Activated T-cell treated with anti-CD3 and anti-CD28 coated beads, Interleukin-2, amount 50 U/mL, for 4 hours (primary cell): ENCODE measurements around the gene HAND1. TPM values are rescaled to one million over a fixed set of nuclear protein-coding genes. Genes with fewer than 3 reads are reported as not detected.

Experiments used
- ATAC-seq, 2 donors: fragments of 200-7000 bp; cut with Tn5 transposase; one replicate each; pipeline ENCODE4 v1.10.0; 2021
- DNase-seq: peaks from one replicate; pipeline ENCODE4 v3.0.0-alpha.2; 2020
- H3K27me3 Mint-ChIP-seq: one replicate; pipeline ENCODE4 v1.8.0; 2021; ENCODE audit warnings: low read depth, mixed read lengths
- H3K36me3 Mint-ChIP-seq: one replicate; pipeline ENCODE4 v1.8.0; 2022; ENCODE audit warnings: mixed read lengths; ENCODE audit not compliant: insufficient read depth
- H3K4me1 Mint-ChIP-seq: one replicate; pipeline ENCODE4 v1.8.0; 2021; ENCODE audit warnings: low read depth, mixed read lengths
- H3K4me3 Mint-ChIP-seq: one replicate; pipeline ENCODE4 v1.8.0; 2021; ENCODE audit warnings: mild to moderate bottlenecking, moderate library complexity, mixed read lengths
- H3K9me3 Mint-ChIP-seq: one replicate; pipeline ENCODE4 v1.8.0; 2021; ENCODE audit warnings: mixed read lengths
- total RNA-seq, 3 donors: library from RNA; stranded (reverse); gene quantifications; one replicate each; pipeline ENCODE4 v1.2.1, GENCODE V29; 2021

Gene HAND1
- total RNA-seq, 3 donors from 2014 or later: not detected

GRCh38 chr5:154491941-154492340, 13.9 kb upstream of the HAND1 start:
- Mint-ChIP-seq H3K4me1 (peaks cover 6% of the 10 kb centered on the region), H3K9me3 (no peaks in the 10 kb centered on the region), H3K4me3 (no peak overlapping the region), H3K27me3 (peaks cover 59% of the 10 kb centered on the region), H3K36me3 (no peaks in the 10 kb centered on the region)
- ATAC-seq: no peak
- DNase-seq: no peak

DNA sequence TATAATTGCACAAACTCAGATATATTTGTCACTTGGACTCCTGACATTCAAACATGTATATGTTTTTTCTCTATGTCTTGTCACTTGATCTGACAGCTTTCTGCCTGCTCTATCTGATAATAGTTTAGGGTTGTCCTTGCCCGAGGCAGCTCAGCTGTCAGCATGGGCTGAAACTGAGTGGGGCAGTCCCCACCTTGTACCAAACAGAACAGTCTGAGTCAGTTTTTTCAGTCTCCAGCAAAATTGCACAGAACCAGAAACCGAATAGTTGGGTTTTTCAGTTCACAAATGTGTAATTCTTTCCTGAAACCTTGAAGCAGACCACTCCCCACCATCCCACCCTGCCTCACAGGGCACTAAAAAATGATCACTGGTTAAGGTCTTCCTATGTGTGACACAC, 9.5 kb upstream of the HAND1 start:
- Mint-ChIP-seq H3K36me3 (no peaks in the 10 kb centered on the region), H3K9me3 (no peaks in the 10 kb centered on the region), H3K27me3 (peaks cover 78% of the 10 kb centered on the region), H3K4me3 (no peak overlapping the region), H3K4me1 (peaks cover 23% of the 10 kb centered on the region)
- no peak for DNase-seq
- ATAC-seq: peak; percentile 98 to 99

GRCh38 chr5:154486427-154486866, 8.4 kb upstream of the HAND1 start:
- Mint-ChIP-seq H3K4me1 (peaks cover 23% of the 10 kb centered on the region), H3K9me3 (no peaks in the 10 kb centered on the region), H3K4me3 (no peak overlapping the region), H3K36me3 (no peaks in the 10 kb centered on the region), H3K27me3 (peaks cover 78% of the 10 kb centered on the region)
- ATAC-seq (no peak), DNase-seq (no peak)

DNA sequence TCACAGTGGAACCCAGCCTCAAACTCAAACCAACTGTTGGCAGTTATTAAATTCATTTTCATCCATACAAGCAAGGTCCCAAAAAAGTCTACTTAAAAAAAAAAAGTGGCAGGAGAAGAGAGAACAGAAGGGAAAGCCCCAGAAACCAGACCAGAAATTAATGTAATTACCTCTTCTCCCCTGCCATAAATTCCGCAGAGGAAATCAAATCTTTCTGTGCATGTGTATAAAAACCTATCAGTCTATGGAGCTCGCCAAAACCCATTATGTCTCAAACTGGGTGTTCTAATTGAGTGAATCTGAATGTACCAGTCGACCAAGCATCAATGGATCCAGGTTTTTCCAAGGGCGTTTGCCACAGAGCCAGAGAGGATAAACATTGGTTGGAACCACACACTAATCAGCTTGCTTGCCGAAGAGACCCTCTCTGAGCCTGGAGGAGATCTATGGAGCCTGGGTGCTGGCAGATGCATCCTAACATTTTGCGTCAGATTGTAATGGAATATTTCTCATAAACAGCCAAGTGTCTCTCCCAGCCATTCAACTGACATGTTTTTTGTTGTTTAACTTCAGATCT, 7.9 kb upstream of the HAND1 start:
- peaks cover 23% of the 10 kb centered on the region for H3K4me1 Mint-ChIP-seq
- no peaks in the 10 kb centered on the region for H3K36me3 Mint-ChIP-seq
- H3K9me3 Mint-ChIP-seq: no peaks in the 10 kb centered on the region
- peaks cover 78% of the 10 kb centered on the region for H3K27me3 Mint-ChIP-seq
- ATAC-seq: no peak
- no peak for DNase-seq
- H3K4me3 Mint-ChIP-seq: no peak overlapping the region

GRCh38 chr5:154485096-154485491, 7.1 kb upstream of the HAND1 start:
- ATAC-seq (no peak), DNase-seq (no peak)
- Mint-ChIP-seq H3K9me3 (no peaks in the 10 kb centered on the region), H3K4me1 (peaks cover 23% of the 10 kb centered on the region), H3K27me3 (peaks cover 82% of the 10 kb centered on the region), H3K4me3 (no peak overlapping the region), H3K36me3 (no peaks in the 10 kb centered on the region)

- H3K4me3 Mint-ChIP-seq: no peak overlapping the region
- DNase-seq (no peak), ATAC-seq (no peak)
- no peaks in the 10 kb centered on the region for H3K9me3 Mint-ChIP-seq
- H3K4me1 Mint-ChIP-seq: peaks cover 25% of the 10 kb centered on the region
- H3K27me3 Mint-ChIP-seq: peaks cover 82% of the 10 kb centered on the region
- H3K36me3 Mint-ChIP-seq: no peaks in the 10 kb centered on the region
Observed at GRCh38 chr5:154484393-154485095, 6.5 kb upstream of the HAND1 start.

DNA sequence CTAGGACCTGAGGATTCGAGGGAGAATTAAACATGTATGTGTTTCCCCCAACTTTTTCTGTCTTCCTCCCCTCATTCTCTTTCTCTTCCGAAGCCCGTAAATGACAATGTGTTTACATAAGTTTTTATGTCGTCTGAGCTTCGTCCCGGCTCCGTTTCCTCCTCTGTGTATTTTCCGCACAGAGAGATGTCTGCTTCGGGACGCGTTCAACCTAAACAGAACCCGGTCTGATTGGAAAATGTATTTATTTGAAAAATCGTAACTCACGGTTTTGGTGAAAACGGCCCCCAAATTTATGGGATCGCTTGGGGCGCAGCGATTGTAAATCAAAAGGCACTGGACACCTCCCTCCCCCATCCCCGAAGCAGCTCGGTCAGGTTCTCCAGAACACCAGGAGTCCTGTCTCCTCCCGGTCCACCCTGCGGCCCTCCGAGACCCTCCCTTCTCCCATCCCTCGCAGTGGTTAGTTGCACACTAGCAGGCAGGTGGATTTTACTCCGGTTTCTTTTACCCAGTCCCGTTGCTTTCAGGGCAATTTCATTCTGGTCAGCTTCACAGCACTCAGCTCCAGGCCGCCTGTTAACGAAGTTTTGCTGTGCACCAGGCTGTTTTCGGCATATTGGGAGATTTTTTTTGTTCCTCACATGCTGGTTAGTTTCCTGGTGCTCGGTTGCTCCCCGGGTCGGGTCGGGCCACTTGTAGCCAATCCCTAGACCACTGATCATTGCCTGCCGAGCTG, 5.8 kb upstream of the HAND1 start:
- Mint-ChIP-seq H3K9me3 (no peaks in the 10 kb centered on the region), H3K27me3 (peaks cover 84% of the 10 kb centered on the region), H3K36me3 (no peaks in the 10 kb centered on the region), H3K4me1 (peaks cover 31% of the 10 kb centered on the region), H3K4me3 (no peak overlapping the region)
- DNase-seq (no peak), ATAC-seq (no peak)

DNA sequence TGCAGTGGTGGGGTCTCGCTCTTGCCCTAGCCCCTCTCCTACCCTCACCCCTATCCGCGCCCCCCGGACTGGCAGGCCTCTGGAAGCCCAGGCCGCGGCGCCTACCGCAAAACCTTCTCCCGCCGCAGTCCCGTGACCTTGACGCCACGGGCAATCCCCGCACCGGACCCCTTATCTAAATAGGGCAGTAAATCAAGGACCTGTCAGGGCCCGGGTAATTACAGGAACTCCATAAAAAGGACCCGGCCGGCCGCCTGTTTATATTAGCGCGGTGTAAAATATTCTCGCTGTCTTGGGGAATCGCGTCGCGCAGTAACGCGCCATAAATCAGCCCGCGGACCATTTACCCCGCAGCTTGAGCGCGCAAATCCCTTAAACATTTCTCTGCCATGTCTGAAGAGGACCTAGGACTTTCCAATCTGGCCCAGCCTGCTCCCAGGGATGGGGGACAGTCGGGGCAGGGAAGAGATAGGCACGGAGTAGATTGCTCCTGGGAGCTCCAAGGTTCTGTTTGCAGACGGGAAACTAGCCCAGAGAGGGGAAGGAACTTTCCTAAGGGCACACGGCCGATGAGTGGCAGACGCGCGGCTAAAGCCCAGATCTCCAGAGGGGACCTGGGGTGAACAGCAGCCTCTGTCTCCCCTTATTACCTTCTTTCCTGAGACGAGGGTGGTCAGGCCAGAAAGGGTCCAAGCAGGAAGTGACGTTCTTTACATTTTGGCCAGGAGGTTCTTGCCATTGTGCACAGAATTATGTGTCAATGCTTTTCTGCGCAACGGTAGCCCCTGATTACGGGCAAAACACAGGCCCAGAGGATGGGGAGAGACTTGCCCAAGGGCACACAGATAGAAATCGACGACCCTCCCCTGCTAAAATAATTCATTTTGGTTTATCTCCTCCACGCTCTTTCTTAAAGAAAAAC, 4.8 kb upstream of the HAND1 start:
- H3K36me3 Mint-ChIP-seq: no peaks in the 10 kb centered on the region
- no peak overlapping the region for H3K4me3 Mint-ChIP-seq

DNA sequence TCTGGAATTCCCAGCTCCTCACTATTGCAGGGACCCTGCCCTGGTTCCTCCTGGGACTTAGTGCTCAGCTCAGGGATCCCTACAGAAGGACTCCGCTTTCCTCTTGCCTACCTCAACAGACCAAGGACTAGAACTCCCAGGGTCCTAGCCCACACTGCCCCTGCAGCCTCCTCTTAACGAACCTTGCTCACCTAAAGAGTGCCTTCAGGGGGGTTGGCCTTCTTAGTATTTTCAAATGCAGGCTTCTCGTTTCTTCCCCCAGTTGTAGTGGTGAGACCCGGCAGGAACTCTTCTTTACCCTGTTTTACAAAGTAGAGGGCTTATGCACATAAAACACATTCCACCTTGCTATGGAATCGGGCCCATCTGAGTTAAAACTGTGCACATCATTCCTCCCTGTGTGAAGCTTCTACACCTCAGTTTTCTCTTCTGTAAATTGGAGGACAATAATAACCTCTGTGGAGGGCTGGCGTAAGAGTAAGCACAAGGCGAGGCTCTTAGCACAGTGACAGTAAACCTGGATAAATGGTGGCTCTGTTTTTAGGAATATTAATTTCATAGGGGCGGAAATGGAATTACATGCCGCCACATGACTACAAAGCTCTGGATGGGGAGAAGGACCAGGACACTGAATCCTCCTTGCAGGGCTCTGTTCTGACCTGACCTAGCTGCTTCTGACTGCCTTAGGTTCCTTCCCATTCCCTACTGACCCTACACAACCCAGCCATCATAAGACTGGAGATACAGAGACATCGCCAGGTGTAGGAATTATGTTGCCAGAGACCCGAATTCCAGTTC, 3.8 kb upstream of the HAND1 start:
- peaks cover 35% of the 10 kb centered on the region for H3K4me1 Mint-ChIP-seq

More for the DNA sequence above, 4.8 kb upstream of the HAND1 start:
- DNase-seq: no peak
- H3K27me3 Mint-ChIP-seq: peaks cover 87% of the 10 kb centered on the region
- ATAC-seq: no peak
- H3K4me1 Mint-ChIP-seq: peaks cover 34% of the 10 kb centered on the region
- H3K9me3 Mint-ChIP-seq: no peaks in the 10 kb centered on the region

DNA sequence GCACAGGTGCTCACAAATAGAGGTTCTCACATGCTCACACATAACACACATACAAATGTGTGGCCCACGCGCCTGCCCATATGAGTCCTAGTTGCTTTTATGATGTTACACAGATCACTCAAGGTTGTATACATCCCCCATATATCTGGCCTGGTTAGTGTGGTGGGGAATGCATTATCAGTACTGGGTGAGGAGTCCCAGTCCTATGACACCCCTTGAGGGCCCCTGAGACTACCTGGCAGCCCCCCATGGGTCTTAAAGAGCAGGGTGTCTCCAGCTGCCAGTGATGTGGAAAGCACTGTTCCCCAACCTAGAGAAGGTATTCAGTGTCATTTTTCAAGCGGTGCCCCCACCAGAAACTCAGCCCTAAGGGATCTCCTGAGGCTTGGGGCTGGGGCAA, 2.8 kb upstream of the HAND1 start:
- Mint-ChIP-seq H3K4me3 (no peak overlapping the region), H3K9me3 (no peaks in the 10 kb centered on the region), H3K27me3 (peaks cover 90% of the 10 kb centered on the region), H3K4me1 (peaks cover 38% of the 10 kb centered on the region), H3K36me3 (no peaks in the 10 kb centered on the region)
- no peak for DNase-seq
- ATAC-seq: peak; percentile 10 to 15

More for the DNA sequence above, 3.8 kb upstream of the HAND1 start:
- H3K27me3 Mint-ChIP-seq: peaks cover 90% of the 10 kb centered on the region
- no peaks in the 10 kb centered on the region for H3K36me3 Mint-ChIP-seq
- no peak overlapping the region for H3K4me3 Mint-ChIP-seq
- DNase-seq (no peak), ATAC-seq (no peak)
- H3K9me3 Mint-ChIP-seq: no peaks in the 10 kb centered on the region

DNA sequence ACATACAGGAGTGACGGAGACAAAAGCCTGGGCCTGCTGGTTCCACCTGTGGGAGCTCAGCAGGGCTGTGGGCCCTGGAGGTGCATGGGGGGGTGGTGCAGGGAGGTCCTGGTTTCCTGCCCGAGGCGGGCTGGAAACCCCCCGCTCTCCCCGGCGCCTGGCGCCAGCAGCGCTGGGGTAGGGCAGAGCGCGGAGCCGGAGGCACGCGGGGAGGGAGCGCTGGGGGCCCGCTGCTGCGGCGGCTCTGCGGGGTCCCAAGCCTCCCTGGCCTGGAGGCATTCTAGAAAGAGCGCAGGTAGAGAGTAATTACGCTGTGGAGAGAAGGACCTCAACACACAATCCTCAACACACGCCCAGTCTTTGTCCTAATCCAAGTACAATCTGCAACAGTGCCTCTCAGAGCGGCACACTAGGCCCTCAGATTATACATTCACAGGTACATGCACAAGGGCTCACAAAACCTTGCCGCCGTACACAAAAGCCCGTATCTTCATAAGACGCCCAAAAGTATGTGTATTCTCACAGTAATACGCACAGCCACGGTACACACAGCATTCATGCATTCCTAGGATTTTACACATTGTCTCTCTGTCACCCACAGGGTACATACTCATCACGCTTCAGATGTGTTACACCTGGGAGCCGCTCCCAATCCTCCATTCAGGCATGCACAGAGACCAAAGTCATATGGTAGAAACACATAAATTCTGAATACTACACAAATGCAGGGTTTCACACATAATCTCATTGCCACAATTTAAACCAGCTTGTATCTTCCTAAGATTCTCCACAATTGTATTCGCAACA, 2.1 kb upstream of the HAND1 start:
- Mint-ChIP-seq H3K4me3 (no peak overlapping the region), H3K27me3 (peaks cover 89% of the 10 kb centered on the region), H3K36me3 (no peaks in the 10 kb centered on the region), H3K4me1 (peaks cover 41% of the 10 kb centered on the region), H3K9me3 (no peaks in the 10 kb centered on the region)
- DNase-seq (no peak), ATAC-seq (peak; percentile 27 to 38)

DNA sequence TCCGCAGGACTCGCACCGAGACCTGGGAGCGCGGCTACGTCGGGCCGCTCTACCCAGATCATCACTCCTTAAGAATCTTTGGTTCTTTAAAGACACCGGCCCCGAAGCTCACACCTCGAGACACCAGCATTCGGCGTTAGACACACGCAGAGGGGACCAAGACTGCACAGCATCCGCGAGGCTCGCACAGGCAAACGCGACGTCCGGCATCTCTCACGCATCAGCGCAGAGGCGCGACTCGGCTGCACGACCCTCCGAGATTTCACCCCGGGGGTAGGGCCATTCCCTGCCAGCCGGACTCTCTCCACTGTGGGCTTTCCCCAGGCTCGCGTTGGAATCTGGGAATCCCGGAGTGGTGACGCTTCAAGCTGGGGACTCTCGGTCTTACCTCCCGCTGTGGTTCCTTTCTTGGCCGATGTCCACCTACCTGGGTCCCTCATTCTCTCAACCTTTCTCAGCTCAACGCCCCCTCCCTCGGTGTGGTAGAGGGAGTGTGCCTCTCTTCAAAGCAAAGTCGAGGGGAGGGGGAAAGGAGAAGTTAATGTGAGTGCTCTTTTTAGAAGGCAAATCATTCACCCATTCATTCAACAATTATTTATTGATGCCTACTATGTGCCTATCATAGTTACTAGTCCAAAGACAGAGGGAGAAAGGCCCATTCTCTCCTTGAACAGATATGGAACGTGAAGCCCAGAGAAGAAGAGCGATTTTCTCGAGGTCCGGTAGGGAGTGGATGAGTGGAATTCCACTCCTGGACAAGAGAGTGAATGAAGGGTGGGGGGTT, 1.3 kb upstream of the HAND1 start:
- H3K27me3 Mint-ChIP-seq: peaks cover 89% of the 10 kb centered on the region
- peaks cover 48% of the 10 kb centered on the region for H3K4me1 Mint-ChIP-seq
- H3K4me3 Mint-ChIP-seq: no peak overlapping the region
- DNase-seq: no peak
- ATAC-seq: peak in 1 of 2 donors; percentile 22
- H3K36me3 Mint-ChIP-seq: no peaks in the 10 kb centered on the region
- no peaks in the 10 kb centered on the region for H3K9me3 Mint-ChIP-seq
